ENCODE measurements around the gene HMMR.

HMMR gene

DNA sequence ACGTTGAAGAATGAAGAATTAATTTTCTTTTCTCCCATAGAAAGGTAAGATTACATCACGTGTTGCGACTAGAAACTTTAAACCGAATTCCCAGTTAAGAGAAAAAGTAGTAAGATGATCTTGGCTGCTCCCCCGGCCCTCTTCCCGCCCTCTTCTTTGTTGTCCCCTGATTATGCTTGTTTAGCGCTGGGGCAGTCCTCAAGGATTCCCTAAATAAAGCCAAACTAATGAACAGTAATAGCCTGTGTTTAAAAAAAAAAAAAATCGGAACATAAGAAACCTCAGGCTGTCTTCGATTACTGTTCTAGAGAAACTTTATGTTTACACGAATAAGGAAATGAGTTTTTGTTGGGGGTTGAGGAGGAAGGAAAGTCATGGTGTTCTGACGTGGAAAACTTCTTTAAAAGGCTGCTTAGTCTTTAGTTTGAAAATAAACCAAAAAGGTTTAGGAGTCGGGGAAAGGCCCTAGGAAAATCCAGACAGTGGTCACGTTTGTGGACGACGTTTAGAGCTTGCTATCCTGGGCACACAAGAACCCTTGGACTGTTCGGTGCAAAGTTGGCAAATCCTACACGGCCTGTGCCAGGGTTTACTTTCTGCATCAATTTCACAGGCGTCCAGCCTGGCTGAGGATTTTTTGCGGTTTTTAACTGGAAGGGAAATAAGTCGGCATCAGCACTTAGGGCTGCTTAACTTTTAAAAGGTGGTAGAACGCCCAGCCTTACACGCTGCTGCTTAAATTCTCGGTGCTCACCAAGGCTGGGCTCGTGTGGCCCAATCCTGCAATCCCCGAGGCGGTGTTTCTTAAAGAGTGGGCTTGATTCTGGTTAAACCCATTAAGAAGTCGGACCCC is 43.9 kb downstream of the HMMR start:
- TF ChIP-seq, protein P1, sequence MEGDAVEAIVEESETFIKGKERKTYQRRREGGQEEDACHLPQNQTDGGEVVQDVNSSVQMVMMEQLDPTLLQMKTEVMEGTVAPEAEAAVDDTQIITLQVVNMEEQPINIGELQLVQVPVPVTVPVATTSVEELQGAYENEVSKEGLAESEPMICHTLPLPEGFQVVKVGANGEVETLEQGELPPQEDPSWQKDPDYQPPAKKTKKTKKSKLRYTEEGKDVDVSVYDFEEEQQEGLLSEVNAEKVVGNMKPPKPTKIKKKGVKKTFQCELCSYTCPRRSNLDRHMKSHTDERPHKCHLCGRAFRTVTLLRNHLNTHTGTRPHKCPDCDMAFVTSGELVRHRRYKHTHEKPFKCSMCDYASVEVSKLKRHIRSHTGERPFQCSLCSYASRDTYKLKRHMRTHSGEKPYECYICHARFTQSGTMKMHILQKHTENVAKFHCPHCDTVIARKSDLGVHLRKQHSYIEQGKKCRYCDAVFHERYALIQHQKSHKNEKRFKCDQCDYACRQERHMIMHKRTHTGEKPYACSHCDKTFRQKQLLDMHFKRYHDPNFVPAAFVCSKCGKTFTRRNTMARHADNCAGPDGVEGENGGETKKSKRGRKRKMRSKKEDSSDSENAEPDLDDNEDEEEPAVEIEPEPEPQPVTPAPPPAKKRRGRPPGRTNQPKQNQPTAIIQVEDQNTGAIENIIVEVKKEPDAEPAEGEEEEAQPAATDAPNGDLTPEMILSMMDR (conservative IDR thresholded peaks at IDR 0.05; ENCODE audit: low read depth, low read length), result no peak
- peaks cover 14% of the 10 kb centered on the region for H3K4me1 ChIP-seq (ENCODE audit: low read depth, poor library complexity, severe bottlenecking)
- H4K20me1 ChIP-seq (ENCODE audit: insufficient read depth), result 0 out of 2 replicates have a peak, but pooled peaks cover 6% of the 10 kb centered on the region
- H3K79me2 ChIP-seq (ENCODE audit: insufficient read depth, low read depth), result peaks cover 34% of the 10 kb centered on the region
- peak overlapping the region; percentile 88 for H3K4me2 ChIP-seq
- no peak overlapping the region for H3K4me3 ChIP-seq (IDR thresholded peaks at IDR 0.05; ENCODE audit: insufficient read depth, low read depth, low read length)
- peak overlapping the region; percentile 88 for H2AFZ ChIP-seq (ENCODE audit: low read depth)
- H3K9ac ChIP-seq, result peak overlapping the region; percentile 82
- no peaks in the 10 kb centered on the region for H3K36me3 ChIP-seq (ENCODE audit: insufficient read depth)
- no peaks in the 10 kb centered on the region for H3K27me3 ChIP-seq (ENCODE audit: insufficient read depth, low read depth)
- peak overlapping the region; percentile 82 for H3K27ac ChIP-seq

DNA sequence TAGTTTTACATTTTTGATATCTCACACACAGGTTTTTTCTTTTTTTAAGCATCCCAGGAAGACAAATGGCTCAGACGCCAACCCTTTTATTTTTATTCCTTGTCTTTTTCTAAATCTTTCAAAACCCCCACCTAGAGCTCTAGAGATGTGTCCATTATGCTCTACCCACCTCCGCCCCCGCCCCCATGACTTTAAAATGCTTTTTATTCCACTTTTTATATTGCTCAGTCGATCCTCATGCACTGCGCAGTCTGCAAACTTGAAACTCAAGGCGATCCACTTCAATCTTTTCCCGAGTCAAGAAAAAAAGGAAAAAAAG is 44.6 kb downstream of the HMMR start:
- Histone ChIP-seq H3K27me3 (ENCODE audit: insufficient read depth, low read depth) (no peaks in the 10 kb centered on the region), H3K27ac (peak overlapping the region; percentile 82), H3K79me2 (ENCODE audit: insufficient read depth, low read depth) (peaks cover 41% of the 10 kb centered on the region), H3K4me3 (IDR thresholded peaks at IDR 0.05; ENCODE audit: insufficient read depth, low read depth, low read length) (no peak overlapping the region), H3K4me2 (peak overlapping the region; percentile 88), H3K36me3 (ENCODE audit: insufficient read depth) (no peaks in the 10 kb centered on the region), H2AFZ (ENCODE audit: low read depth) (peak overlapping the region; percentile 88), H3K9ac (peak overlapping the region; percentile 82), H4K20me1 (ENCODE audit: insufficient read depth) (0 out of 2 replicates have a peak, but pooled peaks cover 6% of the 10 kb centered on the region), H3K4me1 (ENCODE audit: low read depth, poor library complexity, severe bottlenecking) (peaks cover 18% of the 10 kb centered on the region)
- TF ChIP-seq, protein P1 (conservative IDR thresholded peaks at IDR 0.05; ENCODE audit: low read depth, low read length), result no peak

- Histone ChIP-seq H3K4me1 (ENCODE audit: low read depth, poor library complexity, severe bottlenecking) (peaks cover 18% of the 10 kb centered on the region), H4K20me1 (ENCODE audit: insufficient read depth) (0 out of 2 replicates have a peak, but pooled peaks cover 6% of the 10 kb centered on the region), H3K27ac (peak within 1 kb of the TSS; percentile 82), H2AFZ (ENCODE audit: low read depth) (peak within 1 kb of the TSS; percentile 88), H3K4me2 (peak within 1 kb of the TSS; percentile 88), H3K27me3 (ENCODE audit: insufficient read depth, low read depth) (no peaks in the 10 kb centered on the region), H3K9ac (peak within 1 kb of the TSS; percentile 82), H3K4me3 (IDR thresholded peaks at IDR 0.05; ENCODE audit: insufficient read depth, low read depth, low read length) (no peak within 1 kb of the TSS), H3K36me3 (ENCODE audit: insufficient read depth) (no peaks in the 10 kb centered on the region), H3K79me2 (ENCODE audit: insufficient read depth, low read depth) (peaks cover 46% of the 10 kb centered on the region)
- TF ChIP-seq, protein P1 (conservative IDR thresholded peaks at IDR 0.05; ENCODE audit: low read depth, low read length), result peak; percentile 44; the same call in 1 of the 2 replicates
These were observed 45.1 kb downstream of the HMMR start, which contains the start of gene MAT2B for GRCh38 chr5:163505368-163506094. TSS of gene MAT2B (plus strand) at chr5:163505619. CDS start at chr5:163505687, 68 bp downstream.

GRCh38 chr5:163506095-163506457 is 45.6 kb downstream of the HMMR start:
- Histone ChIP-seq H4K20me1 (ENCODE audit: insufficient read depth) (0 out of 2 replicates have a peak, but pooled peaks cover 6% of the 10 kb centered on the region), H3K9ac (peak overlapping the region; percentile 82; the same call in 1 of the 2 replicates), H3K27me3 (ENCODE audit: insufficient read depth, low read depth) (no peaks in the 10 kb centered on the region), H2AFZ (ENCODE audit: low read depth) (no peak overlapping the region), H3K79me2 (ENCODE audit: insufficient read depth, low read depth) (peaks cover 51% of the 10 kb centered on the region), H3K4me2 (peak overlapping the region; percentile 80), H3K4me1 (ENCODE audit: low read depth, poor library complexity, severe bottlenecking) (peaks cover 18% of the 10 kb centered on the region), H3K36me3 (ENCODE audit: insufficient read depth) (no peaks in the 10 kb centered on the region), H3K4me3 (IDR thresholded peaks at IDR 0.05; ENCODE audit: insufficient read depth, low read depth, low read length) (no peak overlapping the region), H3K27ac (peak overlapping the region; percentile 82)
- TF ChIP-seq, protein P1 (conservative IDR thresholded peaks at IDR 0.05; ENCODE audit: low read depth, low read length), result no peak; the same call in 1 of the 2 replicates
